Stromal cell of bone marrow (primary cell): ENCODE measurements around the gene SIT1.
A peak's percentile ranks its signal among the peaks of the same experiment; 100 is the strongest.
"Not testable (repeated sequence)": the region's sequence is repeated elsewhere in the genome, so short reads cannot be mapped to it uniquely, and the experiment has no call there.

Experiments used
- DNase-seq: peaks from one replicate; pipeline ENCODE4 v3.0.0-alpha.2; 2012; ENCODE audit warnings: low read depth

SIT1 gene

DNA sequence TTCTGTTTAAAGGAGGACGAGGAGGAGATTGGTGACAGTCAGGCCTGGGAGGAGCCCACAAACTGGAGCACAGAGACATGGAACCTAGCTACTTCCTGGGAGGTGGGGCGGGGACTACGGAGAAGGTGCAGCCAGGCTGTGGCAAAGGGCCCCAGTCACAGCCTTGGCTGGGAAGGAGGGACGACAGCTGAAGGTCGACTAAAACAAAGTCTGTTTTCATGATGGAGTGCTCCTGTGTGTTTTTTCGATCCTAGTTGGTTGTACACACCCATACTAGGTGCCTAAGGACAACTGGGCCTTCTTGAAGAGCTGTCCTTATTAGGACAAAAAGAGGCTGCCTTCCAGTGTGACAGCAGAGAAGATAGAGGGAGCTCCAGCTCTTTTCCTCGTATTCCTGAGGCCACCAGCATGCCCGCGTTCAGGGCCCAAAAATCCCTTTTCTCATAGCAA lies 10.3 kb upstream of the SIT1 start:
- DNase-seq = no peak

GRCh38 chr9:35659340-35659739 lies 8.6 kb upstream of the SIT1 start:
- peak; percentile 56 for DNase-seq

DNA sequence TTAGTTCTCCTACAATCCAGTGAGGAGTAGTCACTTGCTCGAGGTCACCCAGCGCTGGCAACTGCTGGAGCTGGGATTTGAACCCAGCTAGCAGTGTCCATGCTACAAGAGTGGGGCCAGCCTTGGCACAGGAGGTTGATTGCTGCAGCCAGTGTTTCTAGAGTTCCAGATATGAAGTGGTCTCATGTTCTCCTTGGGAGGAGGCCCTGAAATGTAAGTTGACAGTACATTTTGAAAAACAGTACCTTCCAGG lies 8.2 kb upstream of the SIT1 start:
- no peak for DNase-seq

DNA sequence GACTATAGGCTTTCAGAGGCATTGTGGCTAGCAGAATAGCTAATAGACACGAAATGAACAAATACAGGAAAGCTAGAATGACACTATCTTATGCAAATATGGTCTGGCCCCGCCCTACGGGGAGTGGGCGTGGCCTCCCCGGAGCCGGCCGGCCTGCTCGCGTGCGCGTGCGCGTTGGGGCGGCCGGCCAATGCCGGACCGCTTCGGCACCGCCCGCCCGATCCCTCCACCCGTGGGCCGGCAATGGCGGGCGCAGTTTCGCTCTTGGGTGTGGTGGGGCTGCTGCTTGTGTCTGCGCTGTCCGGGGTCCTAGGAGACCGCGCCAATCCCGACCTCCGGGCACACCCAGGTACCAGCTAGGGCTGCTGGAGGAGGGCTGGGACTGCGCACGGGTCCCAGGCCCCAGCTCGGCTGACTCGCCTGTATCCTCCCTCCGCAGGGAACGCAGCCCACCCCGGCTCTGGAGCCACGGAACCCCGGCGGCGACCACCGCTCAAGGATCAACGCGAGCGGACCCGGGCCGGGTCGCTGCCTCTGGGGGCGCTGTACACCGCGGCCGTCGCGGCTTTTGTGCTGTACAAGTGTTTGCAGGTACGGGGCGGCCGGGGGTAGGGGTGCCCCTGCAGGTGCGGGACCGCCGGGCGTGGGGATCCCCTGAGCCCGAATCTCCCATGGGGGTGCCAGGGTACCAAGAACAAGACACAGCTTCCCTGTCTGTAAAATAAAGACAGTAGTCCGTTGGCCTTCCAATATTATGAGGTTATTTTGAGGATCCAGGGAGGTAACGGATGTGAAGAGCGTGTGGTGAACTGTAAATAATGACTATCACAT lies 7.6 kb upstream of the SIT1 start, which contains the start of gene CCDC107:
TSS of gene CCDC107 (plus strand) at position 156 of the 831 bp plus-strand sequence. CDS start at position 244, 88 bp downstream.
- no peak for DNase-seq

DNA sequence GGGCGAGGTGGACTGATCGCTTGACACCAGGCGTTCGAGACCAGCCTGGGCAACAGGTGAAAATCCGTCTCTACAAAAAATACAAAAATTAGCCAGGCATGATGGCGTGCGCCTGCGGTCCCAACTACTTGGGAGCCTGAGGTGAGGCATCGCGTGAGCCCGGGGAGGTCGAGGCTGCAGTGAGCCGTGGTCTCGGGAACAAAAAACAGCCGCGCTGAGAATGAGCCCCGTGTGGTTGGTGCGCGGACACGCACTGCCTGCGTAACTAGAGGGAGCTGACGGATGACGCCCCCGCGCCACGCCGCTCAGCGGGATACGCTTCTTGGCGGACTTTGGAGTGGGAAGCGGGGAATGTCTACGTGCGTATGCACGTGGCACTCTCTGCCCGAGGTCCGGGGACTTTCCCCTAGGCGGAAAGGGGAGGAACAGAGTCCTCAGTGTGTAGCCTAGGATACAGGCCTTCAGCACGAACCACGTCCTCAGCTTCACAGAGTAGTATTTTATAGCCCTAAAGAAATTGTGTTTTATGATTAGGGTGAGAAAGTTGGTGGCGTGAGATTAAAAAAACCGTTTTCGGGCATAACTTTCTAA lies 6.9 kb upstream of the SIT1 start, which contains the start of gene RMRP:
TSS of gene RMRP (minus strand) at position 474 of the 591 bp plus-strand sequence.
- DNase-seq = peak; percentile 98

GRCh38 chr9:35656831-35657545 lies 6.3 kb upstream of the SIT1 start:
- DNase-seq = no peak

GRCh38 chr9:35656348-35656747 lies 5.6 kb upstream of the SIT1 start:
- no peak for DNase-seq

- no peak for DNase-seq
Observed at GRCh38 chr9:35653611-35654010, 2.9 kb upstream of the SIT1 start.

DNA sequence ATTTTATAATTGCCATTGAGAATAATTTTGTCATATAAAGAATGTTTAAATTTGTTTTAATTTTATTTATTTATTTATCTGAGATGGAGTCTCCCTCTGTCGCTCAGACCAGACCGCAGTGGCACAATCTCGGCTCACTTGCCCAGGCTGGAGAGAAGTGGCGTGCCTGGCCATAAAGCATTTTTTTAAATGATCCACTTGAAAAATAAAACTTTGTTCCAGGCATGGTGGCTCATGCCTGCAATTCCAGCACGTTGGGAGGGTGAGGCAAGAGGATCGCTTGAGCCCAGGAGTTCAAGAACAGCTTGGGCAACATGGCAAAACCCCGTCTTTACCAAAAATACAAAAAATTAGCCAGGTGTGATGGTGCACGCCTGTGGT lies 2.1 kb upstream of the SIT1 start:
- DNase-seq = no peak

GRCh38 chr9:35651956-35652828 lies 1.5 kb upstream of the SIT1 start:
- DNase-seq = no peak

GRCh38 chr9:35649431-35650340 lies 1.0 kb downstream of the SIT1 start:
- no peak for DNase-seq

DNA sequence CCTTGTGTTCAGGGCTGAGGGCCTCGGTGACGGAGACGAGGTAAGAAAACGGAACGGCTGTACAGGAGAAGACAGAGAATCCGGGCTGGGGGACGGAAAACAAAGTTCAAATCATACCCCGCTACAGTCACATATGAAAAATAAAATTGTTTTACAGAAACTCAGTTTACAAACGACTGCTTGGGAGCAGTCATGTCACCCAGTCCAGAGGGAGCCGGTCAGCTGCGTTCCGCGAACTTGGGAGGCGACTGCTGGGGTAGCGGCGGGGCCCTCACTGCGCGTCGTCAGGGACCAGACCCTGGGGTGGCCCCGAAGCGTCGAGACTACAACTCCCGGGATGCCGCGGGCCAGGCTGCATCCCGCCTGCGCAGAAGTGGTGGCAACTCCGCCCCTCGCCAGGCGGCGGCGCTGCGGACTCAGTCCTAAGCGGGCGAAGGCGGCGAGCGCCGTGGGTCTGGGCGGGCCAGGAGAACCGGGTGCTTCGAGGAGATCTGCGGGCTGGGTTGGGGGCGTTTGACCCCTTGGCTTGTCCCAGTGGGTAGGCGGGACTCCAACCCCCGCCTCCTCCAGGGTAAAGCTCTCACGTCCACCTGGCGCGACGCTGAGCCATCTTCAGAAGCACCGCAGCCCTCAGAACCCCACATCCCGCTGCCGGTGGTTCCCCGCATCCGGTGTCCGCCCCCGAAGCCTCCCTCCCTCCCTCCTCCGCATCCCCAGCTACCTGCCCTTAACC lies 4.0 kb downstream of the SIT1 start:
- peak; percentile 76 for DNase-seq

GRCh38 chr9:35646153-35646532 lies 4.6 kb downstream of the SIT1 start:
- DNase-seq = no peak

- DNase-seq = not testable (repeated sequence)
Observed at GRCh38 chr9:35645736-35646135, 5.0 kb downstream of the SIT1 start.

DNA sequence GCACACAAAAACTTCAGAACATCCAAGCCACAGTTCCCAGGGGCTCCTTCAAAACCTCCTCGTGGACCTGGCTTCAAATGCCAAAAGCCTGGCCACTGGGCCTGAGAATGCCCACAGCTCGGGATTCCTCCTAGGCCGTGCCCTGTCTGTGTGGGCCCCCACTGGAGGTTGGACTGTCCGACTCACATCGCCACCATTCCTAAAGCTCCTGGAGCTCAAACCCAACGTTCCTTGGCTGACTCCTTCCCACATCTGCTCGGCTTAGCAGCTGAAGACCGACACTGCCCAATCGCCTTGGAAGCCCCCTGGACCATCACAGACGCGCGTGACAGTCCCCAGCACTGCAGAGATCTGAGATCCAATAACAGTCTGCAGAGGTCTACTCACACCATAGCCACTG lies 7.7 kb downstream of the SIT1 start:
- DNase-seq = no peak

GRCh38 chr9:35641478-35641877 lies 9.3 kb downstream of the SIT1 start:
- not testable (repeated sequence) for DNase-seq

DNA sequence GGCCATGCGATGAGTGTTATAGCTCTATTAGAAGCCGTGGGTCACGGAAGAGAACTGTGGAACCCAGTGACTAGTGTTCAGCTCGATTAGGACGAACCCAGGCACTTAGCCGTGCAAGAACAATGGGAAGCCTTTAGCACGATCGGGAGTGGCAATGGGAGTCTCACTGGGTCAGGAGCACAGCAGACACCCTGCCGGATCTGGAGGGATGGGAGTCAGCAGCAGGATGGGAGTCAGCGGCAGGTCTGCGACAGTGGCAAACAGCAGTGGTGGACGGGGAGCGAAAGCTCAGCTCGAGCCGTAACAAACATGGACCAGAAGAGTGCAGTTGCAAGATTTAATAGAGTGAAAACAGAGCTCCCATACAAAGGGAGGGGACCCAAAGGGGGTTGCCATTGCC lies 10.3 kb downstream of the SIT1 start:
- not testable (repeated sequence) for DNase-seq

DNA sequence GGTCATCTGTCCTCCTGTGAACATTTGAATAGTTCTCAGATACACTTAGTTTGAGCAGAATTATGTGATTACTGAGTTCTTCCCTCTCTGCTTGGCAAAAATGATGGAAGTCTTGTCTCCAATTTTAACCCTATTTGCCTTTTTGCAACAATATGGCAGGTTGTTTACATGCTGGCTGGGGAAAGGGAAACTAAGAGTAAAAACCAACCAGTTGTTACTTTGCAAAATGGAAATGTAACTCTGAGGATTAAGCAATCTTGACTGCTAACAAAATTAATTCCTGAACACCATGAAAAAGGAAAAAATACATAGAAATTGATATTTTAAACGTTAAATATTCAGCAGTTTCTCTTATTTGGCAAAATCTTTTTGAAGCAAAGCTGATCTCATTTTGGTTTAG lies 11.1 kb downstream of the SIT1 start:
- DNase-seq = no peak

GRCh38 chr9:35639225-35639624 lies 11.5 kb downstream of the SIT1 start:
- DNase-seq = not testable (repeated sequence)

- not testable (repeated sequence) for DNase-seq
Observed at GRCh38 chr9:35638751-35639150, 12.0 kb downstream of the SIT1 start.
